NCI-H2107 treated with DMSO at 0.1 percent for 48 hours (cell line): ENCODE results near the gene SUN2.

Experiments used
- DNase-seq: peaks from one replicate; lab custom pipeline; 2025; ENCODE audit not compliant: unreplicated experiment; lab: John Stamatoyannopoulos, UW

Gene SUN2

GRCh38 chr22:38735465-38736256, 20.1 kb downstream of the SUN2 start:
- DNase-seq, result no peak

GRCh38 chr22:38735126-38735464, 20.7 kb downstream of the SUN2 start:
- no peak for DNase-seq

GRCh38 chr22:38734421-38735100, 21.2 kb downstream of the SUN2 start:
- no peak for DNase-seq

GRCh38 chr22:38733724-38734381, 21.9 kb downstream of the SUN2 start:
- peak; percentile 71 for DNase-seq

GRCh38 chr22:38733329-38733723, 22.5 kb downstream of the SUN2 start:
- DNase-seq, result no peak

- DNase-seq, result no peak
Observed at GRCh38 chr22:38732251-38732815, 23.5 kb downstream of the SUN2 start.

GRCh38 chr22:38731703-38732161, 24.1 kb downstream of the SUN2 start:
- no peak for DNase-seq

GRCh38 chr22:38730411-38730871, 25.4 kb downstream of the SUN2 start:
- no peak for DNase-seq

GRCh38 chr22:38729946-38730345, 25.9 kb downstream of the SUN2 start:
- DNase-seq, result no peak

- DNase-seq, result no peak
Observed at GRCh38 chr22:38728871-38729796, 26.7 kb downstream of the SUN2 start.

GRCh38 chr22:38727530-38728451, 28.0 kb downstream of the SUN2 start:
- DNase-seq, result no peak

GRCh38 chr22:38727123-38727522, 28.7 kb downstream of the SUN2 start:
- no peak for DNase-seq

- DNase-seq, result no peak
Observed at GRCh38 chr22:38725900-38726655, 29.7 kb downstream of the SUN2 start.

- DNase-seq, result no peak
Observed at GRCh38 chr22:38724926-38725571, 30.7 kb downstream of the SUN2 start.

- DNase-seq, result no peak
Observed at GRCh38 chr22:38724176-38724575, 31.6 kb downstream of the SUN2 start.

GRCh38 chr22:38721551-38721950, 34.2 kb downstream of the SUN2 start:
- no peak for DNase-seq

- DNase-seq, result no peak
Observed at GRCh38 chr22:38720350-38720749, 35.4 kb downstream of the SUN2 start.

- no peak for DNase-seq
Observed at GRCh38 chr22:38719196-38719595, 36.6 kb downstream of the SUN2 start.
